Kidney (tissue), 14 donors: Measurements from ENCODE around the gene BCO2. TPM values are rescaled to one million over a fixed set of nuclear protein-coding genes. Genes with fewer than 3 reads are reported as not detected.

Experiments used
- DNase-seq, 5 donors: peaks; one replicate each; pipeline ENCODE4 v3.0.0-alpha.2; 2013 to 2020
- FAIRE-seq: peaks from 2 replicates; lab custom pipeline; 2012; peaks lifted over from hg19 to GRCh38; lab: Jason Lieb, UNC
- H3K27ac ChIP-seq, 2 donors: one replicate each; pipeline ENCODE4 v1.7.0; 2013; ENCODE audit warnings: low read depth in 2 of 2, low read length in 2 of 2, inconsistent platforms in 1 of 2
- H3K27me3 ChIP-seq: one replicate; pipeline ENCODE4 v1.7.1; 2013; ENCODE audit warnings: low read length, inconsistent platforms; ENCODE audit not compliant: control insufficient read depth, insufficient read depth
- H3K36me3 ChIP-seq, 3 donors: one replicate each; pipeline versions ENCODE4 v1.7.0 to v1.7.1; 2013; ENCODE audit warnings: low read length in 3 of 3, control low read depth in 1 of 3, inconsistent platforms in 1 of 3; ENCODE audit not compliant: insufficient read depth in 3 of 3, control insufficient read depth in 2 of 3
- H3K4me1 ChIP-seq, 3 donors: one replicate each; pipeline versions ENCODE4 v1.7.0 to v1.7.1; 2013; ENCODE audit warnings: low read length in 3 of 3, inconsistent platforms in 1 of 3, low read depth in 1 of 3; ENCODE audit not compliant: control insufficient read depth in 2 of 3, insufficient read depth in 2 of 3
- H3K4me3 ChIP-seq, 3 donors: one replicate each; pipeline versions ENCODE4 v1.7.0 to v1.8.1; 2013; ENCODE audit warnings: low read length in 3 of 3, control low read depth in 1 of 3, inconsistent platforms in 1 of 3
- H3K9ac ChIP-seq, 3 donors: one replicate each; pipeline versions ENCODE4 v1.7.0 to v1.7.1; 2013; ENCODE audit warnings: low read length in 3 of 3, control low read depth in 1 of 3, inconsistent platforms in 1 of 3
- H3K9me3 ChIP-seq, 3 donors: one replicate each; pipeline versions ENCODE4 v1.7.0 to v1.7.1; 2013; ENCODE audit warnings: low read length in 3 of 3, control low read depth in 1 of 3, inconsistent platforms in 1 of 3; ENCODE audit not compliant: control insufficient read depth in 2 of 3, insufficient read depth in 1 of 3
- CTCF ChIP-seq: IDR thresholded peaks from 3 replicates; pipeline ENCODE4 v1.5.1; 2012; ENCODE audit warnings: mild to moderate bottlenecking, moderate library complexity, borderline replicate concordance; ENCODE audit not compliant: insufficient read depth; ENCODE audit errors: extremely low read depth
- intact Hi-C: fragments of 100-400 bp; cut with DNase I; formaldehyde crosslinking; loops from one replicate; pipeline ENCODE4 v1.11.1; 2022
- polyA plus RNA-seq: library from polyadenylated mRNA; stranded (reverse); fragments of 350-450 nt; fragmentation: Illumina TruSeq; extraction: RNeasy Lipid Tissue Mini Kit (QIAGEN cat#74804); gene quantifications from one replicate; pipeline ENCODE4 v1.2.3, GENCODE V29; 2014; ENCODE audit warnings: low read depth, low replicate concordance; ENCODE audit not compliant: insufficient read depth
- total RNA-seq: library from RNA; stranded (reverse); fragmentation: NEBNext Ultra II Directional; extraction: Animal tissue kit (Norgen Biotek cat#: 25700); gene quantifications from one replicate; pipeline ENCODE4 v1.2.1, GENCODE V29; 2021
- donor health status: control.
- donor health status: control.
- donor health status: control.
- donor health status: control.
- donor health status: control.
- donor health status: DM: yes; HTN: yes; CAD: no.
- donor health status: Normal renal cell carcinoma (clear cell type).

BCO2 gene
- total and polyA plus RNA-seq, 2 donors from 2014 or later = 6.9 to 9.6 TPM

GRCh38 chr11:112231952-112232351 lies 56.6 kb downstream of the BCO2 start:
- H3K36me3 ChIP-seq = peaks cover 2 to 29% (median 12%) of the 10 kb centered on the region in 3 donors
- no peak overlapping the region for H3K27ac ChIP-seq
- no peak for DNase-seq
- H3K4me3 ChIP-seq = no peak overlapping the region
- H3K9ac ChIP-seq = no peak overlapping the region
- no peaks in the 10 kb centered on the region for H3K9me3 ChIP-seq
- no peak for TF ChIP-seq CTCF
- FAIRE-seq = no peak
- intact Hi-C loops = no loop called here
- H3K4me1 ChIP-seq = peaks cover 0 to 4% (median 3%) of the 10 kb centered on the region in 3 donors
- H3K27me3 ChIP-seq = no peaks in the 10 kb centered on the region

- no peak for FAIRE-seq
- Histone ChIP-seq H3K27me3 (no peaks in the 10 kb centered on the region), H3K9ac (no peak overlapping the region), H3K4me3 (no peak overlapping the region), H3K4me1 (no peaks in the 10 kb centered on the region), H3K36me3 (peaks cover 2 to 27% (median 12%) of the 10 kb centered on the region in 3 donors), H3K9me3 (no peaks in the 10 kb centered on the region), H3K27ac (no peak overlapping the region)
- intact Hi-C loops = no loop called here
- no peak for TF ChIP-seq CTCF
- no peak for DNase-seq
Measured at GRCh38 chr11:112235750-112236390, 60.6 kb downstream of the BCO2 start.

- DNase-seq (no peak), FAIRE-seq (no peak)
- H3K4me1 ChIP-seq = no peaks in the 10 kb centered on the region
- no peaks in the 10 kb centered on the region for H3K27me3 ChIP-seq
- intact Hi-C loops = no loop called here
- no peak overlapping the region for H3K4me3 ChIP-seq
- H3K9ac ChIP-seq = no peak overlapping the region
- peaks cover 2 to 27% (median 12%) of the 10 kb centered on the region in 3 donors for H3K36me3 ChIP-seq
- no peaks in the 10 kb centered on the region for H3K9me3 ChIP-seq
- no peak overlapping the region for H3K27ac ChIP-seq
- TF ChIP-seq CTCF = no peak
Measured at GRCh38 chr11:112237451-112237850, 62.1 kb downstream of the BCO2 start.
